C4-2B (cell line): Measurements from ENCODE around the gene CDHR3.

Experiments used
- H3K27ac ChIP-seq: fragments of 450-650 bp; 2 replicates; pipeline ENCODE4 v1.5.1; 2017
- ZFX ChIP-seq: fragments of 450-650 bp; IDR thresholded peaks from 2 replicates; pipeline ENCODE4 v1.6.1; 2017
- TF ChIP-seq, protein P1 (sequence below): fragments of 450-650 bp; conservative IDR thresholded peaks from 2 replicates; pipeline ENCODE4 v1.5.1; 2017; ENCODE audit warnings: mild to moderate bottlenecking

Gene CDHR3

DNA sequence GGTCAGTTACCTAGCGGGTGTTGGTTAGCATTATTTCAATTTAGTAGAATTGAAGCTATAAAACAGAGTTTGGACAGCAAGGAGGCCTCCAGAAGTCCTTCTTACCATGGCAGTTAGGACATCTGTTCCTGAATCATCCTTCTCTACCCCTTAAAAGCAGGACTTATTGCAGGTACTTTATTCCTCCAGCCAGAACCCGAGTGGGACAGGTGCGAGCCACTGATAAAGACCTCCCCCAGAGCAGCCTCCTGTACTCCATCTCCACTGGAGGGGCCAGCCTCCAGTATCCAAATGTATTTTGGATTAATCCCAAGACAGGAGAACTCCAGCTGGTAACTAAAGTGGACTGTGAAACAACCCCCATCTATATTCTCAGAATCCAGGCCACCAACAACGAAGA is 54.6 kb downstream of the CDHR3 start:
- no peak overlapping the region for H3K27ac ChIP-seq
- TF ChIP-seq, protein P1, sequence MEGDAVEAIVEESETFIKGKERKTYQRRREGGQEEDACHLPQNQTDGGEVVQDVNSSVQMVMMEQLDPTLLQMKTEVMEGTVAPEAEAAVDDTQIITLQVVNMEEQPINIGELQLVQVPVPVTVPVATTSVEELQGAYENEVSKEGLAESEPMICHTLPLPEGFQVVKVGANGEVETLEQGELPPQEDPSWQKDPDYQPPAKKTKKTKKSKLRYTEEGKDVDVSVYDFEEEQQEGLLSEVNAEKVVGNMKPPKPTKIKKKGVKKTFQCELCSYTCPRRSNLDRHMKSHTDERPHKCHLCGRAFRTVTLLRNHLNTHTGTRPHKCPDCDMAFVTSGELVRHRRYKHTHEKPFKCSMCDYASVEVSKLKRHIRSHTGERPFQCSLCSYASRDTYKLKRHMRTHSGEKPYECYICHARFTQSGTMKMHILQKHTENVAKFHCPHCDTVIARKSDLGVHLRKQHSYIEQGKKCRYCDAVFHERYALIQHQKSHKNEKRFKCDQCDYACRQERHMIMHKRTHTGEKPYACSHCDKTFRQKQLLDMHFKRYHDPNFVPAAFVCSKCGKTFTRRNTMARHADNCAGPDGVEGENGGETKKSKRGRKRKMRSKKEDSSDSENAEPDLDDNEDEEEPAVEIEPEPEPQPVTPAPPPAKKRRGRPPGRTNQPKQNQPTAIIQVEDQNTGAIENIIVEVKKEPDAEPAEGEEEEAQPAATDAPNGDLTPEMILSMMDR, result no peak
- TF ChIP-seq ZFX, result no peak

DNA sequence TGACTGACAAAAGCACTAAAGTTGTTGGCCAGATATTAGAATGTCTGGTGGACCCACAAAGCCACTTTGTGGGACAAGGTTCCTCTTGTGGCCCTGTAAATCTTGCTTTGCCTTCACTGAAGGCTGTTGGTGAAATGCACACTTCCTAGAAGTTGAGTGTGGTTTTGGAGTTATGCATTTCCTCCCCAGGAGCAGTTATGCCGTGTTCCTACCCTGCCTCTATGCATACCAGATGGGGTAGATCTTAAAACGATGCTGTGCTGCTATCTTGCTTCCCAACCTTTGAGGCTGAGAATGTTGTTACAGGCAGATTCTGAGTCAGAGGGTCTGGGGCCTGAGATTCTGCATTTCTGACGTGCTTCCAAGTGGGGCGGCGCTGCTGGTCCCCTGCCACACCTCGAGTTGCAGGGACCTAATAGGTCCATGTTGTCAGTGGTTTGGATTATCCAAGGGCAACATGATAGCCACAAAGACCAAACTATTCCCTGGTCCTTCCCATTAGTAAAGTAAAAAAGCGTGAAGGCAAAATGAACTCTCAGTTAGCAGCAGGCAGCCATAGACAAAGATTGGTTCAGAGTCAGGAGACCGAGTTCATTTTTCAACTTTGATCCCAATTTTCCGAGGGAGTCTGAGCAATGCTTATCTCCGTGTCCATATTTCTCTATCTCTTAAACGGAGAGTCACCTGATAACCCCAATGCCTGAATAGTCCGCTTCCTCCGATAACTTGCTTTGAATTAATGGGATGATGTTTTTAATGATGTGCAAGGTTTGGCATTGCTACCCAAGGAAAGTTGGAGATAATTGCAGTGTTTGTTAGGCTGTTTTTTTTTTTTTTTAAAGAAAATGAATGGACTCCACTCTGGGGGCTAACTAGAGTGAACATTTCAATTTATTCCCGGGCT is 55.8 kb downstream of the CDHR3 start:
- no peak overlapping the region for H3K27ac ChIP-seq
- TF ChIP-seq, protein P1, result no peak
- TF ChIP-seq ZFX, result no peak

DNA sequence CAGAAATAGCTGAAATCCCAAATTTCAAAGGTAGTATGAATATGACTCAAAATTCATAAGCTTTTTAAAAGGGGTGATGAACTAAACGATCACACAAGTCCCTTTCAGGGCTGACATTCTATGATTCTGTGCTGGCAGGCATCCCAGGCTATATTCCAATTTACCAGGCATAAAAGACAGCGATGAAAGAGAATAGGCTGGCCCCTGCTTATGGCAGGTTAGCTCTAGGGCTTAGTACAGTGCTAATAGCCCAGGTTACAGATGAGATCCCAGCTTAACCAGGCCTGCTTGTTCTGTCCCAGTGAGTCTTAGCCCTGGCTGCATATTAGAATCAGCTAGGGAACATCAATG is 56.4 kb downstream of the CDHR3 start:
- H3K27ac ChIP-seq, result no peak overlapping the region
- TF ChIP-seq ZFX, result no peak
- TF ChIP-seq, protein P1, result no peak

DNA sequence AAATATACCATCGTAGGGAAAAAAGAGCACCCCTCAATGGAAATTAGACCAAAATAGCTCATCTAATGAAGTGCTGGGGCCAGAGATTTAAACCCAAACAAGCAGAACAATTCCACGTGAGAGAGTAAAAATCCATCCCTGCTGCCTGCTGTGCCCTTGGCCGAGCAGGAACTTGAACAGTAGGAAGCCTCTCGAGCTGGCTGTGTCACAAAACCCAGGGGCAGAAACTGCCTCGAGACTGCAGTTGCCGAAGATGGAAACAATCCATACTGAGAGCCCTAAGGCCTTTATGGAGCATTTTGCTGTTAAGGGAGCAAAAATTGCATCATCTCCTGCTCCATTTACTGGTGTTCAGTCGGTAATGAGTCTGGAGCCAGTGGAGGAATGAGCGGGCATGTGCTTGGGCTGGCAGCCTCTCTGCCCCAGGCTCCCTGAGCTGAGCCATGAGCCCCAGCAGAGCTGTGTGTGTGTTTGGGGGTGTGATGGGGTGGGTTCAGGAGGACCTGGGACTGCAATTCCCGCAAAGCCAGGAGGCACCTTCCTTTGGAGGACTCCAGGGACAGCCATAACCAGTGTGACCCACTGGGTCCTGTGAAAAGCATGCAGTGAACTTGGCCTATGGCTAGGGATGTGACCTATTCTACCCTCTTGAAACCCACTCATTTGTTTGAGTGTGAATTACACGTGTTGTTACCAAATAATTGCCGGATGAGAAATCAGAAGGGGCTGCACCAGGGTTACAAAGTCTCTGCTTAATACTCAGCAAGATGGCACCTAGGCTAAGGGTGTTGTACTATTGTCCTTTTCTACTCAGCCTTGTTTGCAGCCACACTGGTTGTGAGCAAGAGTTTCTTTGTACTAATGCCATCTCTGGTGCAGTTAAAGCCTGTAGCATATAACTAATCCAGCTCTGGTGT is 58.3 kb downstream of the CDHR3 start:
- no peak overlapping the region for H3K27ac ChIP-seq
- TF ChIP-seq, protein P1, result no peak
- no peak for TF ChIP-seq ZFX

DNA sequence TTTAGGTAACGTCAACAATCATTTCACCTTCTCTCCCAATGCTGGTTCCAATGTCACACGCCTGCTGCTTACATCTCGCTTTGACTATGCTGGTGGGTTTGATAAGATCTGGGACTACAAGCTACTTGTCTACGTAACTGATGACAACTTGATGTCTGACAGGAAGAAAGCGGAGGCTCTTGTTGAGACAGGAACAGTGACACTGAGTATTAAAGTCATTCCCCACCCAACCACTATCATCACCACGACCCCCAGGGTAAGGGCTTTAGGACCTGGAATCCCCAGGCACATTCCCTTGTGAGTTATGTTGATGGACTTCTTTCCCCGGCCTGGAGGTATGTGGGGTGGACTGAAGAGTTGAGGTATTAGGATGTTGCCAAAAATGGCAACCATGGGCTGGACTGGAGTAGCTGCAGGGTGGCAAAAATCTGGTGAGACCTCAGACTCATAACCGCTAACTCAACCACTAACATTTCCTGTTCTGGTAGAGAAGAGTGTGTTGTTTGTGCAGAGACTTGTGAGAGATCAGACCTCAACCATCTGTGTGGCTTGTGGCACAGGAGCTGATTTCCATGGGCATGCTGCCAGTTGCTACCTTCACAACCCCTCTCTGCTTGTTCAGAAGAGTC is 59.2 kb downstream of the CDHR3 start:
- no peak overlapping the region for H3K27ac ChIP-seq
- no peak for TF ChIP-seq ZFX
- TF ChIP-seq, protein P1, result no peak

DNA sequence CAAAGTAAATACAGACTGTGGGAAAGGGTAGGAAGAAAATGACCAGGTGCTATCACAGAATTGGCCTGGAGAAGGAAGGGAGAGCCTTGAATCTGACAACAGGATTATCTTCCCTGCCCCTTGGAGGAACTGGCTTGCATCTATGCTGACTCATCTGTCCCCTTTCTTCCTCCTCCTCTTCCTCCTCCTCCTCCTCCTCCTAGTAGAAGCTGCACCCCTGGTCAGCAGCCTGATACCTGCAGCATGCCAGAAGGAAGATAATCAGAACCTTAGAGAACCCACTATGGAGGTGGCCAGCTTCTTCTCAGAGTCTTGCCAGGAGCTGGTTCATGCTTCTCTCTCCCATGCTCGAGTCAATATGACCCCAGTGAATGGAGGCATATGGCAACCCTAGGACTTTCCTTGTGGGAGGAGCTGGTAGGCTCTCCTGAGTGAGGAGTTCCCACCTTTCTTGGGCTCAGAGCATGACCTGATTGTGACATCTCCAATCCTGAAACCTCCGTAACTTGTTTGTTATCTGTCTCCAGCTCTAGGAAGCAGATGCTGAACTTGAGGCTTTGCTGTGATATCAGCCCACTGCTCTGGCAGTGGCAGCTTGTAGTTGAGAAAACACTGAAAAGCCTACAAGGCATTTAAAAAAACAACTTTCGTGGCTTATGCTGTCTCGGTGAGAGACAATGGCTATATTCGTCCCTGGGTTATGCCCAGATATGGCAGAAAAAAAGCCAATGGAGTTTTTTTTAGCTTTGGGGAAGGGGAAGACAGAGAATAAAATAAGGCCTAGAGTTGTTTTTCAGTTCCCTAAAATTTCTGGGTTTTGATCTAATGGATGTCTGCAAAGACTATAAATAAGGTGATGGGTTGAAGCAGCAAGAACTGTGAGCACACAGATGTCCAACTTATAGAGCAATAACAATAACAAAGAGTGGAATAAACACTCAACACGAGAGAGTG is 60.6 kb downstream of the CDHR3 start:
- TF ChIP-seq, protein P1, result no peak
- TF ChIP-seq ZFX, result no peak
- no peak overlapping the region for H3K27ac ChIP-seq
